ENCODE data around the gene ATP8B4. TPM values are rescaled to one million over a fixed set of nuclear protein-coding genes. Genes with fewer than 3 reads are reported as not detected.

Gene ATP8B4
- 10 to 100 TPM in 1 of 2 donors, 1 to 10 TPM in 1; 8.3 to 55.7 TPM for total RNA-seq

DNA sequence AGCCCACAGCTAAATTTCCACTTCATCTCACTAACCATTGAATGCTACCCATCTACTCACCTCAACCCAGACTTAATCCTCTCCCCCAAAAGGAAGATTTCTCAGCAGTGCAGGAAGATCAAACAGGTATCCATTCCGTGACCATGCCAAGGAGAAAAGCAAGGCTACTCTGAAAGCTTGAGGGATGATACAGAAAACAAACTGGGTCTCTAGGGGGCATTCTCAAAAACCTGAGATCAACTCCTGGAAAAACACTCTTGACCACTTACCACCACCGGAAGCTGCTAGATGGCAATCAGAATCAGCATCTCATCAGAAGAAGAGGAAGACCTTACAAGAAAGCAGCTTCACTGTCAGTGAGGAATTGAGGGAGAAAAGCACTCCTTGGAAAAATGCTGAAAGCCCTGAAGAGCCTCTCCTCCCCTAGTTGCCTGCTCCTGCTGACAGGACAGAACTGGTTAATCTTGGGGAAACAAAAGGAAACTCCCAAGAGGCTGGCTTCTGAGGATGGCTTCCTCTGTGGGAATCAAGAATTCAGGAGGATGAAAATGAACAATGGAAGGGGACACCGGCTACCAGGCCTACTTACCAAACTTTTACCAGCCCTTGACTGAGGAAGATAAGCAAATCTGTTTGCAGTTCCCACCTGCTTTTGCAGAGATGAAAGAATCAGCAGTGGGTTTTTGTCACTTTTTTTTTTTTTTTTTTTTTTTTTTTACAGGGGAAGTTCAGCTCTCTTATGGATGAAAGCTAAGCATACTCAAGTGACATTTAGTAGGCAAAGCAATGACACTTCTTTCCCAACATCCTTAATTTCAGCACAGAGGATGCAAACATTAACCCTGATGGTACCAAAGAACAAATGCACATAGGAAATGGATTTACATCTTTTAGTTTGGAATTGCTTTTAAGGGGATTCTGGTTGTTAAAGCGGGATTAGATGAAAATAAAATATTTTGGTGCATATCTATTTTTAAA, at the start of gene ATP8B4:
TSS of gene ATP8B4 (minus strand) at position 171 of the 978 bp plus-strand sequence. CDS start 12,267 bp downstream, outside the sequence.
- DNase-seq (ENCODE audit: low spot score), result no peak
- Histone ChIP-seq H3K4me3 (no peak within 1 kb of the TSS), H3K36me3 (no peaks in the 10 kb centered on the region), H3K27ac (no peak within 1 kb of the TSS), H3K9me3 (no peaks in the 10 kb centered on the region), H3K27me3 (replicated peaks; ENCODE audit: insufficient read depth) (no peaks in the 10 kb centered on the region), H3K4me1 (replicated peaks) (no peaks in the 10 kb centered on the region)
- no peak for TF ChIP-seq POLR2A (IDR thresholded peaks at IDR 0.05)
- no peak for TF ChIP-seq CTCF (IDR thresholded peaks at IDR 0.05)
- no peak for TF ChIP-seq POLR2AphosphoS5 (IDR thresholded peaks at IDR 0.05)
- intact Hi-C loops (cut with DNase I), result no loop called here
- 61% methylated on average over 4 of the region's 4 CpGs for WGBS

- Histone ChIP-seq H3K27me3 (replicated peaks; ENCODE audit: insufficient read depth) (no peaks in the 10 kb centered on the region), H3K9me3 (no peaks in the 10 kb centered on the region), H3K4me3 (no peak overlapping the region), H3K4me1 (replicated peaks) (no peaks in the 10 kb centered on the region), H3K27ac (no peak overlapping the region), H3K36me3 (no peaks in the 10 kb centered on the region)
- TF ChIP-seq CTCF (IDR thresholded peaks at IDR 0.05), result no peak
- TF ChIP-seq POLR2A (IDR thresholded peaks at IDR 0.05), result no peak
- TF ChIP-seq POLR2AphosphoS5 (IDR thresholded peaks at IDR 0.05), result no peak
- WGBS, result 71% methylated on average over 4 of the region's 4 CpGs
- intact Hi-C loops (cut with DNase I), result no loop called here
- no peak for DNase-seq (ENCODE audit: low spot score)
These were observed 49.3 kb upstream of the ATP8B4 start for GRCh38 chr15:50168379-50168778.

DNA sequence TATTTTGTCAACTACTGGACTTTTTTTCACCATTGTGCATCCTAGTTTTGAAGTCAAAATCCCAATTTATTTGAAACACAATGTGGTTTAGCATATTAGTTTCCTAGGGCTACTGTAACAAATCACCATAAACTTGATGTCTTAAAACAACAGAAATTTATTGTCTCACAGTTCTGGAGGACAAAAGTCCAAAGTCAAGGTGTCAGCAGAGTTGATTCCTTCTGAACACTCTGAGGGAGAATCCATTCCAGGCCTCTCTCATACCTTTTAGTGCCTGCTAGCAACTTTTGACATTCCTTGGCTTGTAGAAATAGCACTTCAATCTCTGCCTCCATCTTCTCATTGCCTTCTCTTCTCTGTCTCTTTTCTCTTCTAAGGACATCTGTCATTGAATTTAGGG, 48.1 kb upstream of the ATP8B4 start:
- Histone ChIP-seq H3K4me1 (replicated peaks) (no peaks in the 10 kb centered on the region), H3K36me3 (no peaks in the 10 kb centered on the region), H3K4me3 (no peak overlapping the region), H3K9me3 (no peaks in the 10 kb centered on the region), H3K27ac (no peak overlapping the region), H3K27me3 (replicated peaks; ENCODE audit: insufficient read depth) (no peaks in the 10 kb centered on the region)
- TF ChIP-seq POLR2A (IDR thresholded peaks at IDR 0.05) (no peak), POLR2AphosphoS5 (IDR thresholded peaks at IDR 0.05) (no peak), CTCF (IDR thresholded peaks at IDR 0.05) (no peak)
- no peak for DNase-seq (ENCODE audit: low spot score)
- intact Hi-C loops (cut with DNase I), result no loop called here

- TF ChIP-seq POLR2AphosphoS5 (IDR thresholded peaks at IDR 0.05), result no peak
- TF ChIP-seq CTCF (IDR thresholded peaks at IDR 0.05), result peak in 1 of 4 experiments; percentile 7
- Histone ChIP-seq H3K4me3 (no peak overlapping the region), H3K27ac (no peak overlapping the region), H3K36me3 (no peaks in the 10 kb centered on the region), H3K4me1 (replicated peaks) (no peaks in the 10 kb centered on the region), H3K27me3 (replicated peaks; ENCODE audit: insufficient read depth) (no peaks in the 10 kb centered on the region), H3K9me3 (no peaks in the 10 kb centered on the region)
- WGBS, result 46% methylated on average over 1 of the region's 1 CpG
- intact Hi-C loops (cut with DNase I), result no loop called here
- DNase-seq (ENCODE audit: low spot score), result no peak
These were observed 47.2 kb upstream of the ATP8B4 start for GRCh38 chr15:50166216-50166615.

DNA sequence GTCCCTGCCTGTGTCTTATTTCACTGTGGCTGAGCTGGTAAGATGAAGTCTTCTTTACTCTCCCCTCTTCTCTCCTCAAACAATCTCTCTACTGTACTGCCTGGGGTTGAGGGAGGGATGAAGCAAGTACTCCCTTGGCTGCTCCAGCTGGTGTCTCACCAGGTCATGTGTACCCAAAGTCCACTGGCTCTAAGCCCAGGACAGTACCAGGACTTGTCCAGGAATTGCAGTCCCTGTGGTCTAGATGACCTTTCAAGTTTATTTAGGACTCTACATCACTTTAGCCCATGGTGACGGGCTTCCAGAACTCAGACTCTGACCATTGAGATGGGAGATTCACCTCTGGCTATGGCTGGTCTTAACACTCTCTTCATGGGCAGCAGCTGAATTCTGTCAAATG, 45.4 kb upstream of the ATP8B4 start:
- Histone ChIP-seq H3K4me1 (replicated peaks) (no peaks in the 10 kb centered on the region), H3K36me3 (no peaks in the 10 kb centered on the region), H3K4me3 (no peak overlapping the region), H3K9me3 (no peaks in the 10 kb centered on the region), H3K27me3 (replicated peaks; ENCODE audit: insufficient read depth) (no peaks in the 10 kb centered on the region), H3K27ac (no peak overlapping the region)
- intact Hi-C loops (cut with DNase I), result no loop called here
- TF ChIP-seq POLR2A (IDR thresholded peaks at IDR 0.05), result no peak
- TF ChIP-seq POLR2AphosphoS5 (IDR thresholded peaks at IDR 0.05), result no peak
- WGBS, result 92% methylated on average over 1 of the region's 1 CpG
- no peak for DNase-seq (ENCODE audit: low spot score)

Measured in prostate gland (tissue), 2 donors.